Lower leg skin (tissue), 3 donors: ENCODE data around the gene OR2V2.
"Not testable (repeated sequence)": the region's sequence is repeated elsewhere in the genome, so short reads cannot be mapped to it uniquely, and the experiment has no call there.

Experiments
- POLR2A ChIP-seq, 2 donors: fragments of 450-650 bp; IDR thresholded peaks; one replicate each; pipeline ENCODE4 v1.6.1; 2016 to 2017; ENCODE audit warnings: antibody characterized with exemption in 2 of 2, mild to moderate bottlenecking in 1 of 2, moderate library complexity in 1 of 2
- TF ChIP-seq, protein P1 (sequence below), 3 donors: fragments of 450-650 bp; IDR thresholded peaks; one replicate each; pipeline ENCODE4 v1.5.1; 2016; ENCODE audit warnings: antibody characterized with exemption in 3 of 3, mild to moderate bottlenecking in 3 of 3, moderate library complexity in 2 of 3

DNA sequence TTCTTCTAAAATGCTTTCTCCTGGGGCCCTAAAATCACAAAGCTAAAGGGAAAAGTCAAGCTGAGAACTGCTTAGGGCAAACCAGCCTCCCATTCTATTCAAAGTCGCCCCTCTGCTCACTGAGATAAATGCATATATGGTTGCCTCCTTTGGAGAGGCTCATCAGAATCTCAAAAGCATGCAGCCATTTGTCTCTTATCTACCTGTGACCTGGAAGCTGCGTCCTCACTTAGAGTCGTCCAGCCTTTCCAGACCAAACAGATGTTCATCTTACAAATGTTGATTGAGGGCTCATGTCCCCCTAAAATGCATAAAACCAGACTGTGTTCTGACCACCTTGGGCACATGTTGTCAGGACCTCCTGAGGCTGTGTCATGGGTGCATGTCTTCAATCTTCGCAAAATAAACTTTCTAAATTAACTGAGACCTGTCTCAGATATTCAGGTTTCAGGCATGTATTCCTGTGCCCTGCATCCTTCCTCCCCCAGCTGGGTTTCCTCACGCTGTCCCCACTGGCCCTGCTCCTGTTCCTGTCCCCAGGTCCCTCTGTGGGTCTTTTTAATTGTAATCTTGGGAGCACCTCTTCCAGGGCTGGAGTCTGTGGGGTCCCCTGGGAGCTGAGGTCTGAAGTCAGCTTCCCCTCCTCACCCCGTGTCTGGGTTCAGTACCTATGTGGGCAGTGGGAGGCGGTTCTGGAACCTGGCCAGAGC lies at the start of gene OR2V2:
- TF ChIP-seq, protein P1, sequence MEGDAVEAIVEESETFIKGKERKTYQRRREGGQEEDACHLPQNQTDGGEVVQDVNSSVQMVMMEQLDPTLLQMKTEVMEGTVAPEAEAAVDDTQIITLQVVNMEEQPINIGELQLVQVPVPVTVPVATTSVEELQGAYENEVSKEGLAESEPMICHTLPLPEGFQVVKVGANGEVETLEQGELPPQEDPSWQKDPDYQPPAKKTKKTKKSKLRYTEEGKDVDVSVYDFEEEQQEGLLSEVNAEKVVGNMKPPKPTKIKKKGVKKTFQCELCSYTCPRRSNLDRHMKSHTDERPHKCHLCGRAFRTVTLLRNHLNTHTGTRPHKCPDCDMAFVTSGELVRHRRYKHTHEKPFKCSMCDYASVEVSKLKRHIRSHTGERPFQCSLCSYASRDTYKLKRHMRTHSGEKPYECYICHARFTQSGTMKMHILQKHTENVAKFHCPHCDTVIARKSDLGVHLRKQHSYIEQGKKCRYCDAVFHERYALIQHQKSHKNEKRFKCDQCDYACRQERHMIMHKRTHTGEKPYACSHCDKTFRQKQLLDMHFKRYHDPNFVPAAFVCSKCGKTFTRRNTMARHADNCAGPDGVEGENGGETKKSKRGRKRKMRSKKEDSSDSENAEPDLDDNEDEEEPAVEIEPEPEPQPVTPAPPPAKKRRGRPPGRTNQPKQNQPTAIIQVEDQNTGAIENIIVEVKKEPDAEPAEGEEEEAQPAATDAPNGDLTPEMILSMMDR (IDR thresholded peaks at IDR 0.05), result not testable (repeated sequence)
- not testable (repeated sequence) for TF ChIP-seq POLR2A (IDR thresholded peaks at IDR 0.05)
